Right atrium auricular region (tissue), 2 donors: ENCODE data around the gene NCKAP5. TPM values are rescaled to one million over a fixed set of nuclear protein-coding genes. Genes with fewer than 3 reads are reported as not detected.

ENCODE experiments used
- DNase-seq: peaks from one replicate; pipeline ENCODE4 v3.0.0-alpha.2; 2019; ENCODE audit warnings: low spot score
- H3K27ac ChIP-seq, 2 donors: fragments of 200-600 bp; sonication (generic); 1 replicate in 1 of 2; 2 replicates in 1 of 2; pipeline ENCODE4 v1.5.1; 2016 to 2019
- H3K27me3 ChIP-seq, 2 donors: fragments of 200-600 bp; sonication (generic); one replicate each; pipeline versions ENCODE4 v1.5.1 to v1.6.0; 2017 to 2019
- H3K36me3 ChIP-seq: fragments of 200-600 bp; sonication (generic); one replicate; pipeline ENCODE4 v1.5.1; 2016
- H3K4me1 ChIP-seq, 2 donors: fragments of 200-600 bp; sonication (generic); one replicate each; pipeline versions ENCODE4 v1.5.1 to v1.6.0; 2017 to 2019
- H3K4me3 ChIP-seq, 2 donors: fragments of 200-600 bp; sonication (generic); 1 replicate in 1 of 2; 2 replicates in 1 of 2; pipeline ENCODE4 v1.5.1; 2017 to 2019; ENCODE audit warnings: mild to moderate bottlenecking in 1 of 2, moderate library complexity in 1 of 2
- H3K9me3 ChIP-seq, 2 donors: fragments of 200-600 bp; sonication (generic); one replicate each; pipeline ENCODE4 v1.5.1; 2019
- total RNA-seq, 2 donors: library from RNA; depleted of rRNA; stranded (reverse); fragments of >200 nt; gene quantifications; one replicate each; pipeline ENCODE4 v1.1.0, GENCODE V29; 2016
- TF ChIP-seq, protein P1 (sequence below), 2 donors: fragments of 200-600 bp; sonication (generic); IDR thresholded peaks; one replicate each; pipeline ENCODE4 v1.5.1; 2019; ENCODE audit warnings: antibody characterized with exemption in 2 of 2

Gene NCKAP5
- total RNA-seq, 2 donors from 2014 or later = 3.6 to 5.4 TPM

- no peak for DNase-seq
- Histone ChIP-seq H3K9me3 (peaks cover 0 to 7% of the 10 kb centered on the region in 2 donors), H3K4me3 (no peak overlapping the region), H3K27ac (no peak overlapping the region), H3K4me1 (no peaks in the 10 kb centered on the region), H3K36me3 (no peaks in the 10 kb centered on the region), H3K27me3 (no peaks in the 10 kb centered on the region)
- TF ChIP-seq, protein P1, sequence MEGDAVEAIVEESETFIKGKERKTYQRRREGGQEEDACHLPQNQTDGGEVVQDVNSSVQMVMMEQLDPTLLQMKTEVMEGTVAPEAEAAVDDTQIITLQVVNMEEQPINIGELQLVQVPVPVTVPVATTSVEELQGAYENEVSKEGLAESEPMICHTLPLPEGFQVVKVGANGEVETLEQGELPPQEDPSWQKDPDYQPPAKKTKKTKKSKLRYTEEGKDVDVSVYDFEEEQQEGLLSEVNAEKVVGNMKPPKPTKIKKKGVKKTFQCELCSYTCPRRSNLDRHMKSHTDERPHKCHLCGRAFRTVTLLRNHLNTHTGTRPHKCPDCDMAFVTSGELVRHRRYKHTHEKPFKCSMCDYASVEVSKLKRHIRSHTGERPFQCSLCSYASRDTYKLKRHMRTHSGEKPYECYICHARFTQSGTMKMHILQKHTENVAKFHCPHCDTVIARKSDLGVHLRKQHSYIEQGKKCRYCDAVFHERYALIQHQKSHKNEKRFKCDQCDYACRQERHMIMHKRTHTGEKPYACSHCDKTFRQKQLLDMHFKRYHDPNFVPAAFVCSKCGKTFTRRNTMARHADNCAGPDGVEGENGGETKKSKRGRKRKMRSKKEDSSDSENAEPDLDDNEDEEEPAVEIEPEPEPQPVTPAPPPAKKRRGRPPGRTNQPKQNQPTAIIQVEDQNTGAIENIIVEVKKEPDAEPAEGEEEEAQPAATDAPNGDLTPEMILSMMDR (IDR thresholded peaks at IDR 0.05) = no peak
Measured at GRCh38 chr2:132901661-132902060, 666.6 kb downstream of the NCKAP5 start.

GRCh38 chr2:132897111-132897510 is 671.2 kb downstream of the NCKAP5 start:
- no peaks in the 10 kb centered on the region for H3K36me3 ChIP-seq
- DNase-seq = no peak
- no peak overlapping the region for H3K4me3 ChIP-seq
- H3K27ac ChIP-seq = no peak overlapping the region
- H3K9me3 ChIP-seq = peaks cover 0 to 7% of the 10 kb centered on the region in 2 donors
- no peaks in the 10 kb centered on the region for H3K27me3 ChIP-seq
- no peaks in the 10 kb centered on the region for H3K4me1 ChIP-seq
- TF ChIP-seq, protein P1 (IDR thresholded peaks at IDR 0.05) = no peak

GRCh38 chr2:132896073-132896472 is 672.2 kb downstream of the NCKAP5 start:
- Histone ChIP-seq H3K27ac (no peak overlapping the region), H3K27me3 (no peaks in the 10 kb centered on the region), H3K9me3 (peaks cover 0 to 7% of the 10 kb centered on the region in 2 donors), H3K4me1 (no peaks in the 10 kb centered on the region), H3K4me3 (no peak overlapping the region), H3K36me3 (no peaks in the 10 kb centered on the region)
- DNase-seq = no peak
- TF ChIP-seq, protein P1 (IDR thresholded peaks at IDR 0.05) = no peak

GRCh38 chr2:132891498-132891897 is 676.8 kb downstream of the NCKAP5 start:
- no peaks in the 10 kb centered on the region for H3K36me3 ChIP-seq
- H3K4me3 ChIP-seq = no peak overlapping the region
- H3K4me1 ChIP-seq = no peaks in the 10 kb centered on the region
- TF ChIP-seq, protein P1 (IDR thresholded peaks at IDR 0.05) = no peak
- H3K9me3 ChIP-seq = peaks cover 0 to 6% of the 10 kb centered on the region in 2 donors
- H3K27ac ChIP-seq = no peak overlapping the region
- no peak for DNase-seq
- H3K27me3 ChIP-seq = no peaks in the 10 kb centered on the region

DNA sequence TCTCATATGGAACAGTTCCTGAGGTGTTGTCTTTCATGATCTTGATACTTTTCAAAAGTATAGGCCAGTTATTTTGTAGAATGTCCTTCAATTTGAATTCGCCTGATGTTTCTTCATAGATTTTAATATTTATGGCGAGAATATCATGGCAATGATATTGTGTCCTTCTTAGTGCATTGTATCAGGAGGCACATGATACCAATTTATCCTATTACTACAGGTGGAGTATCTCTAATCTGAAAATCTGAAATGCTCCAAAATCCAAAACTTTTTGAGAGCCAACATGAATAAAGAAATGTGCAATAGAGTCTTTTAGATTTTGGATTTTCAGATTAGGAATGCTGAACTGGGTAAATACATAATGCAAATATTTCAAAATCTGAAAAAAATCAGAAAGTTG is 681.7 kb downstream of the NCKAP5 start:
- TF ChIP-seq, protein P1 (IDR thresholded peaks at IDR 0.05) = no peak
- H3K27ac ChIP-seq = no peak overlapping the region
- no peaks in the 10 kb centered on the region for H3K27me3 ChIP-seq
- no peak for DNase-seq
- H3K4me3 ChIP-seq = no peak overlapping the region
- no peaks in the 10 kb centered on the region for H3K4me1 ChIP-seq
- no peaks in the 10 kb centered on the region for H3K36me3 ChIP-seq
- peaks cover 0 to 14% of the 10 kb centered on the region in 2 donors for H3K9me3 ChIP-seq

DNA sequence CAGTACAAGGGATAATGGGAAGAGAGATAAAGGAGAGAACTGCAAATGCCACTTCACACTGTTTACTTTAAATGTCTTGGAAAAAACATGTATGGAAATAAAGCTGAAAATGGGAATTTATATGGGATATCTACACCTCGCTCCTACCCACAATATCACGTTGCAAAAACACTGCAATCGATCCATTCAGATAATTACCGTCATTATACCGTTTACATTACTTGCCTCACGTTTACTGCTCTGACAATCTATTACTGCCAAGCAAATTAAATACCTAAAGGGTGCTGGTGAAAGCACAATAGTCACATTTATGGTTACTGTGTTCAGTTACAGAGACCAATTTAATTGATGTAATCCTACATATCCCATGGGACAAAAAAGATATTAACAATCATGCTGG is 683.6 kb downstream of the NCKAP5 start:
- no peaks in the 10 kb centered on the region for H3K4me1 ChIP-seq
- H3K27ac ChIP-seq = no peak overlapping the region
- no peaks in the 10 kb centered on the region for H3K36me3 ChIP-seq
- TF ChIP-seq, protein P1 (IDR thresholded peaks at IDR 0.05) = no peak
- DNase-seq = no peak
- H3K4me3 ChIP-seq = no peak overlapping the region
- no peaks in the 10 kb centered on the region for H3K27me3 ChIP-seq
- peaks cover 0 to 14% of the 10 kb centered on the region in 2 donors for H3K9me3 ChIP-seq
